Measurements from ENCODE around the gene GLS.

Gene GLS

DNA sequence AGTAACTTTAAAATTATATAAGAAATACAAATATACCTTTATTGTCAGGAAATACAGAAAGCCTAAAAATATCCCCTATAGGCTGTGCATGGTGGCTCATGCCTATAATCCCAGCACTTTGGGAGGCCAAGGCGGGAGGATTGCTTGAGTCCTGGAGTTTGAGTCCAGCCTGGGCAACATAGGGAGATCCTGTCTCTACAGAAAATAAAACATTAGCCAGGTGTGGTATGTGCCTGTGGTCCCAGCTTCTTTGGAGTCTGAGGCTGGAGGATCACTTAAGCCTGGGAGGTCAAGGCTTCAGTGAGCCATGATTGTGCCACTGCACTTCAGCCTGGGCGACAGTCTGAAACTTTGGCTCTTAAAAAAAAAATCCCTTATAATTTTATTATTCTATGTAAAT lies 29.1 kb downstream of the GLS start:
- Histone ChIP-seq H3K4me1 (ENCODE audit: control insufficient read depth, insufficient read depth, low read length) (no peaks in the 10 kb centered on the region), H3K27ac (ENCODE audit: extremely low read depth, low read depth, low read length) (no peak overlapping the region), H3K36me3 (ENCODE audit: control insufficient read depth in 2 of 2, insufficient read depth in 1 of 2, low read length in 2 of 2) (peaks cover 31 to 47% of the 10 kb centered on the region in 2 experiments), H3K4me3 (ENCODE audit: low read depth, low read length) (no peak overlapping the region), H3K9me3 (ENCODE audit: control insufficient read depth, insufficient read depth, low read depth, low read length) (no peaks in the 10 kb centered on the region)
- CTCF ChIA-PET: interaction anchor here (1.1 kb wide), 1 partner anchor 10 kb away, joined by 4 read pairs; no protein-coding TSS in a partner anchor
- no peak for TF ChIP-seq ZBTB7A (tag by site-specific recombination; IDR thresholded peaks at IDR 0.05; ENCODE audit: low read depth)
- TF ChIP-seq, protein P1, sequence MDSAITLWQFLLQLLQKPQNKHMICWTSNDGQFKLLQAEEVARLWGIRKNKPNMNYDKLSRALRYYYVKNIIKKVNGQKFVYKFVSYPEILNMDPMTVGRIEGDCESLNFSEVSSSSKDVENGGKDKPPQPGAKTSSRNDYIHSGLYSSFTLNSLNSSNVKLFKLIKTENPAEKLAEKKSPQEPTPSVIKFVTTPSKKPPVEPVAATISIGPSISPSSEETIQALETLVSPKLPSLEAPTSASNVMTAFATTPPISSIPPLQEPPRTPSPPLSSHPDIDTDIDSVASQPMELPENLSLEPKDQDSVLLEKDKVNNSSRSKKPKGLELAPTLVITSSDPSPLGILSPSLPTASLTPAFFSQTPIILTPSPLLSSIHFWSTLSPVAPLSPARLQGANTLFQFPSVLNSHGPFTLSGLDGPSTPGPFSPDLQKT (IDR thresholded peaks at IDR 0.05; ENCODE audit: borderline replicate concordance, low read depth, low read length): no peak
- TF ChIP-seq ZNF394 (tag by site-specific recombination; IDR thresholded peaks at IDR 0.05; ENCODE audit: borderline replicate concordance): no peak
- TF ChIP-seq ZNF473 (tag by site-specific recombination; IDR thresholded peaks at IDR 0.05): no peak
- TF ChIP-seq ZNF354C (tag by site-specific recombination; IDR thresholded peaks at IDR 0.05; ENCODE audit: borderline replicate concordance, low read depth): no peak
- POLR2A ChIA-PET: no interaction called here

DNA sequence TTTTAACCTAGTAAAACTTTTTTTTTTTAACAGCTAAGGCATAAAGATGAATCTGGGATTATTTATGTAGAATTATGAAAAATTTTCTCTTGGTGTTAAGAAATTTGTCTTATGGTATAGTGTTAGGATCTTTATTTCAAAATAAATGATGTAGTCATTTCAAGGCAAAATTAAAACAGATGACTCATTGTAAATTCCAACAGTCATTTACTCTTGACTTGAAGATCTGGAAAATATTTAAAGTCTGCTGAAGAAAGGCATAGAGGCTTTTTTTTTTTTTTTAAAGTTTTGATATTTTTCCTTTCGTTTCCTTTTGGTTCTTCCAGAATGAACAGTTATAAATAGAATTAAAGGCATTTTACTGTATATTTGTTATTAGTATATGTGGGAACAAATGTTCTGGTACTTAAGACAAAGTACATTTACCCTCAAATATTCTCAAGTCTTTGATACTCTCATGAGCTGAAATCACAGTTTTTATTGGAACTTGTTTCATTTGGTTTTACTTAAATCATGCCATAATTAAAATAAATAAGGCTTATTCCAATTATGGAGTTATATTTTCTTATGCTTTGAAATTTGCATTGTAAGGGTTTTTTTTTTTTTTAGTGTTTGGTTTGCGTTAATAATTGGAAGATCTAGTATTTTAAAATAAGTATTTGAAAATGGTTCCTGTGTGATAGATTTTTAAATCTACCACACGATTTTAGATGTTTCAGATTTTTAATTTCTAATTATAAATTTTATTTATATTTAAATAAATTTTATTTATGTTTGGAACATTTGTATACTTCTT lies 29.9 kb downstream of the GLS start:
- POLR2A ChIA-PET: no interaction called here
- Histone ChIP-seq H3K36me3 (ENCODE audit: control insufficient read depth in 2 of 2, insufficient read depth in 1 of 2, low read length in 2 of 2) (peaks cover 31 to 43% of the 10 kb centered on the region in 2 experiments), H3K4me3 (ENCODE audit: low read depth, low read length) (no peak overlapping the region), H3K9me3 (ENCODE audit: control insufficient read depth, insufficient read depth, low read depth, low read length) (no peaks in the 10 kb centered on the region), H3K27ac (ENCODE audit: extremely low read depth, low read depth, low read length) (no peak overlapping the region), H3K4me1 (ENCODE audit: control insufficient read depth, insufficient read depth, low read length) (no peaks in the 10 kb centered on the region)
- no peak for TF ChIP-seq MEIS1 (CRISPR knock-in tag; IDR thresholded peaks at IDR 0.05; ENCODE audit: borderline replicate concordance)
- TF ChIP-seq ZNF112 (tag by site-specific recombination; IDR thresholded peaks at IDR 0.05): no peak
- TF ChIP-seq, protein P2, sequence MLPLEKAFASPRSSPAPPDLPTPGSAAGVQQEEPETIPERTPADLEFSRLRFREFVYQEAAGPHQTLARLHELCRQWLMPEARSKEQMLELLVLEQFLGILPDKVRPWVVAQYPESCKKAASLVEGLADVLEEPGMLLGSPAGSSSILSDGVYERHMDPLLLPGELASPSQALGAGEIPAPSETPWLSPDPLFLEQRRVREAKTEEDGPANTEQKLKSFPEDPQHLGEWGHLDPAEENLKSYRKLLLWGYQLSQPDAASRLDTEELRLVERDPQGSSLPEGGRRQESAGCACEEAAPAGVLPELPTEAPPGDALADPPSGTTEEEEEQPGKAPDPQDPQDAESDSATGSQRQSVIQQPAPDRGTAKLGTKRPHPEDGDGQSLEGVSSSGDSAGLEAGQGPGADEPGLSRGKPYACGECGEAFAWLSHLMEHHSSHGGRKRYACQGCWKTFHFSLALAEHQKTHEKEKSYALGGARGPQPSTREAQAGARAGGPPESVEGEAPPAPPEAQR (tag by site-specific recombination; IDR thresholded peaks at IDR 0.05): no peak
- TF ChIP-seq ZNF146 (tag by site-specific recombination; IDR thresholded peaks at IDR 0.05): no peak
- TF ChIP-seq, protein P3, sequence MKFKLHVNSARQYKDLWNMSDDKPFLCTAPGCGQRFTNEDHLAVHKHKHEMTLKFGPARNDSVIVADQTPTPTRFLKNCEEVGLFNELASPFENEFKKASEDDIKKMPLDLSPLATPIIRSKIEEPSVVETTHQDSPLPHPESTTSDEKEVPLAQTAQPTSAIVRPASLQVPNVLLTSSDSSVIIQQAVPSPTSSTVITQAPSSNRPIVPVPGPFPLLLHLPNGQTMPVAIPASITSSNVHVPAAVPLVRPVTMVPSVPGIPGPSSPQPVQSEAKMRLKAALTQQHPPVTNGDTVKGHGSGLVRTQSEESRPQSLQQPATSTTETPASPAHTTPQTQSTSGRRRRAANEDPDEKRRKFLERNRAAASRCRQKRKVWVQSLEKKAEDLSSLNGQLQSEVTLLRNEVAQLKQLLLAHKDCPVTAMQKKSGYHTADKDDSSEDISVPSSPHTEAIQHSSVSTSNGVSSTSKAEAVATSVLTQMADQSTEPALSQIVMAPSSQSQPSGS (tag by site-specific recombination; IDR thresholded peaks at IDR 0.05; ENCODE audit: low read depth): 0 out of 2 replicates have a peak, but pooled peaks have one; percentile 15
- TF ChIP-seq ZFP37 (tag by site-specific recombination; IDR thresholded peaks at IDR 0.05): no peak
- no peak for TF ChIP-seq ZNF169 (tag by site-specific recombination; IDR thresholded peaks at IDR 0.05)
- no peak for TF ChIP-seq KLF8 (tag by site-specific recombination; IDR thresholded peaks at IDR 0.05)
- CTCF ChIA-PET: interaction anchor here (1.1 kb wide), 1 partner anchor 9 kb away, joined by 4 read pairs; no protein-coding TSS in a partner anchor

DNA sequence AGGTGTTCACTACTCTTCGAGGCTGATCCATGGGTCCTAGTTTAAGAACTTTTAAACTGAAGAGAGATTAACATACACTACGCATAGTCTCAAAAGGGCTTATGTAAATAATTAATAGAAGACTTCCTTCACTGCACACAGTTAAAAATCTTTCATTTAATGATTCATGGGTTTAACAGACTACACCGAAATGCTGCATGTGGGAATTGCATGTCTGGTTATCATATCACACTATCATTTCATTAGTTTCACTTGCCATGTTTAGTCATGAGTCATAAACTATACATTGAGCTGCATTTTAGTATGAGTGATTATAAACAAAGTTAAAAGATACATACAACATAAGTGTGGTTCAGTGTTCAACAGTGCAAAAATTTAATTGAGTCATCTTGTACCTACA lies 31.2 kb downstream of the GLS start:
- POLR2A ChIA-PET: no interaction called here
- peaks cover 31 to 49% of the 10 kb centered on the region in 2 experiments for H3K36me3 ChIP-seq (ENCODE audit: control insufficient read depth in 2 of 2, insufficient read depth in 1 of 2, low read length in 2 of 2)

More for the DNA sequence above, 31.2 kb downstream of the GLS start:
- TF ChIP-seq FEZF1 (tag by site-specific recombination; IDR thresholded peaks at IDR 0.05) (no peak), ZNF560 (tag by site-specific recombination; IDR thresholded peaks at IDR 0.05; ENCODE audit: borderline replicate concordance) (no peak), ZFP3 (tag by site-specific recombination; IDR thresholded peaks at IDR 0.05; ENCODE audit: low read depth) (no peak), ZNF501 (tag by site-specific recombination; IDR thresholded peaks at IDR 0.05) (no peak)
- Histone ChIP-seq H3K4me3 (ENCODE audit: low read depth, low read length) (no peak overlapping the region), H3K27ac (ENCODE audit: extremely low read depth, low read depth, low read length) (no peak overlapping the region), H3K4me1 (ENCODE audit: control insufficient read depth, insufficient read depth, low read length) (no peaks in the 10 kb centered on the region), H3K9me3 (ENCODE audit: control insufficient read depth, insufficient read depth, low read depth, low read length) (no peaks in the 10 kb centered on the region)
- CTCF ChIA-PET: no interaction called here

Data from HEK293 (cell line).